Femur (tissue), 1 donor: ENCODE data around the gene RBBP8NL.

Experiments used
- DNase-seq: peaks from one replicate; pipeline ENCODE4 v3.0.0-alpha.2; 2017

RBBP8NL gene

DNA sequence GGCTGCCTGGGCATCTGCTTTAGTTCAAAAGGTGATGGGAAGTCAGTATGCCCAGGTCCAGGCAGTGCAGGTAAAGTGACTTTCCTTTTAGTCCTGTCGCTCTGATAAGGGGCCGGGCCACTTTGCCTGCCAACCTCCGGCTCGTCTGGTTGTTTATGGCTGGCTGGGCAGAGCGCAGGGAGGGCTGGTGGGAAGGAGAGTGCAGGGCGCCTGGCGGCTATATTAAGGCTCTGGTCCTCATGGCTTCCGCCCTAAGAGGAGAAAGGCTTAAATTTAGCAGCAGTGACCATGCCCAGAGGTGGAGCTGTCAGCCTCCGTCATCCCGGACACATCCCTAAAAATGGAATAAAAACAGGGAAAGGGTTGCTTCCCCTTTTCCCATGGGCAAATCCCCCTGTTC lies 33.8 kb upstream of the RBBP8NL start:
- no peak for DNase-seq

GRCh38 chr20:62460678-62461077 lies 33.3 kb upstream of the RBBP8NL start:
- no peak for DNase-seq

DNA sequence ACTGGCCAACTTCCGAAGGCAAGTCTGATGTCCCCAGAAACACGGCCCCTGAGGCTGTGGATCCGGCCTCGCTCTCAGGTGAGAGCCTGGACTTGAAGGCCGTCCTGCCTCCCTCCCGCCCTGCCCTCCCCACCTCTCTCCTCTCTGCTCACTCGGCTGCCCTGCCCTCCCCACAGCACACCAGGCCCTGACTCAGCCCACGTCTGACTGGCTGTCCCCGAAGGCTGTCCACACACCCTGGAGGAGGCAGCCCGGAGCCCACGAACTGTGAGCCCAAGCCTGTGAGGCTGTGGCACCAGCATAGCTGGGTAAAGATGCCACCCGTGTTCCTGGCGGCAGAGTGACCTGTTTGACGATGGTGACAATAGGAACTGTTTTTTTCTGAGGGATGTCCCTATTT lies 32.1 kb upstream of the RBBP8NL start:
- no peak for DNase-seq

- no peak for DNase-seq
Measured at GRCh38 chr20:62458275-62459251, 31.2 kb upstream of the RBBP8NL start.

- DNase-seq = no peak
Measured at GRCh38 chr20:62457831-62458230, 30.5 kb upstream of the RBBP8NL start.

- no peak for DNase-seq
Measured at GRCh38 chr20:62457098-62457497, 29.8 kb upstream of the RBBP8NL start.

DNA sequence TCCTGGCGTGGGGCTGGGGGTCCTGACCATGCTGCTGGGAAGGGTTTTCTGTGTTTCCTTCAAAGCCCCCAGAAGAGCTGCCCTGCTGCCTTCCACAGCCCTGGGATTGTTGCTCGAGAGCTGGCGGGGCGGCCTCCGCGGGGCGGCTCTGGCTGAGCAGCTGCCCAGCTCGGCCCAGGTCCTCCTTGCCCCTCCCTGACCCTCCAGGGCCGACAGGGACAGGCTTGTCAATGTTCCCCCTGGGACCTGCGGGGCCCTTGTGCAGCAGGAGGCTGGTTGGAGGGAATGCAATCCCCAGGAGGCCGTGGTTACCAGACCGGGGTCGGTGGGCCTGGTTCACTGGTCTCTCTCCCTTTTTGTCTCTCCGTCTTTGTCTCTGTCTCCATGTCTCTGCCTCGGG lies 28.6 kb upstream of the RBBP8NL start:
- DNase-seq = no peak

DNA sequence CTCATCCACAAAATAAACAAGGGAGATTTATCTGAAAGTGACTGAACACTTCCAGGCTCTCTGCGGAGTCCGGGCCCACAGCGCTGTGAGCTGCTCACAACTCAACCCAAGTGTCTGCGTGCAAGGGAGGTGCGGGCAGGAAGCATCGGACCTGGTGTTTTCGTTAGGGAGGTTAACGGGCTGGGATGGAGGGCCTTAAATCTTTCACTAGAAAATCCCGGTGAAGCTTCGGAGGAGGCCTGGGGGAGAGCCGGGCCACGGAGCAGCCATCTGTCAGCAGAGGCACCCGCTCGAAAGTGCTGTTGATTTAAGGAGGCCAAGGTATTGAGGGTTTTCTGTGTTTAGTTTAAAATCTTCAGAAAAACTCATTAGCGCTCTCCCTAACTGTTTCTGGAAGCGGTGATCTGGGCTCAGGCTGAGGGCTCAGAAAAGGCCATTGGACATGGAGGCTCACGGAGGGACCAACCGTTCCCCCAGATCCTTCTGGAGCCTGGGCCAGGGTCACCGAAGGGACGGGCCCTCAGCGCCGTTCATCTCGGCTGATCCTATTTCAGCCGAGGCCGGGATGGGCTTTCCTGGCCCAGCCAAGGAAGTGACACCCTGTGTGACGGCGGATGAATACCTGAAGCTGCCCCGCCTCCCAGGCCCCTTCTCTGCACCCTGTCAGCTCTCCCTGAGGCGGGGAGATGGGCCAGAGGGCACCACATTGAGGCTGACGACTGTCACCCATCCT lies 27.7 kb upstream of the RBBP8NL start:
- DNase-seq = no peak

DNA sequence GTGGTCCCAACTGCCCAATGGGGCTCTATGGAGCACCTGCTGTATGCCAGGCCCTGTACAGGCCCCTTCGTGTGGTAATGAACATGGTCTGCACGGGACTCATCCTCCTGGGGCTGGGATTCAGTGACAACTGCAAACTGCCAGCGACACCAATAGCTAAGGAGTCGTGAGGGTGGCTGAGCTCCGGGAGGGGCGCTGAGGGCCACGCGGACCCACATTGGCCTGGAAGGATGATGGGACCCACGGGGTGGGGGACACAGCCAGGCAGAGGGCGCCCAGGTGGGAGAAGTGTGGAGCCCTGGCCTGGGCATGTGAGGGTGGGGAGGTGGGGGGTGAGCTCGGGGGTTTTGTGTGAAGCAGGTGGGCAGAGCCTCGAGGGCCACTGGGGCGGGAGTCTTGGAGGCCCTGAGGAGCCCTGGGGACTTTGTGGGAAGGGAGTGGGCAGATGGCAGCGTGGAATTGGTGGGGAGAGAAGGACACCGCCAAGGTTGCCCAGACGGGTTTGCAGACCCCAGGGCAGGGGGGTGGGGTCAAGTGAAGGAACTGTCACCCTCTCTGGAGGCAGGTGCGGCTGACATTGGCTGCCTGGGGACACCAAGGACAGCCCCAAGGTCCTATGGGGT lies 26.0 kb upstream of the RBBP8NL start:
- DNase-seq = no peak

GRCh38 chr20:62452475-62453095 lies 25.2 kb upstream of the RBBP8NL start:
- DNase-seq = no peak

GRCh38 chr20:62451970-62452369 lies 24.6 kb upstream of the RBBP8NL start:
- DNase-seq = no peak

DNA sequence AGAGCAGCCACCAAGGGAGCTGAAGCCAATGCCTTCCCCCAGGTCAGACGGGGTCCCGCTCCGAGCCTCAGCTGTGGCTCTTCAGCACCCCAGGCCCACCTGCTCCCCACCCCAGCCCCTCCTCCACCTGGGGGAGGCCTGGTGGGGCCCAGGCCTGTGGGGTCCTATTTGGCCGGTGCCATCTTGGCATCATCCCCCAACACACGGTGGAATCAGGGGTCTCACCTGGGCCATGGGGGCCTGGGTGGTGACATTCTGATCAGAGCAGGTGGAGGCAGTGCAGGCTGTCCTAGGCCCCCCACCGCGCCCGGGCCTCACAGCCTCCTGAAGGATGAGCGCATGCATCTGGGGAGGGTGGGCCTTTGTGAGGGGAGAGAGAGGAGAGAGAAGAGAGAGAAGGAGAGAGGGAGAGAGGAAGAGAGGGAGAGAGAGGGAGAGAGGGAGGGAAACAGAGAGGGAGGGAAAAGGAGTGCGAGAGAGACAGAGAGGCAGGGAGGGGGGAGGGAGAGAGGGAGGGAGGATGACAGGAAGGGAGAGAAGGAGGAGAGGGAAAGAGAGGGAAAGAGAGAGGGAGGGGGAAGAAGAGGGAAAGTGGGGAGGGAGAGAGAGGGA lies 23.9 kb upstream of the RBBP8NL start:
- DNase-seq = no peak

- DNase-seq = no peak
Measured at GRCh38 chr20:62449951-62450691, 22.8 kb upstream of the RBBP8NL start.

GRCh38 chr20:62448788-62449187 lies 21.4 kb upstream of the RBBP8NL start:
- DNase-seq = no peak

- no peak for DNase-seq
Measured at GRCh38 chr20:62448038-62448437, 20.7 kb upstream of the RBBP8NL start.

GRCh38 chr20:62446888-62447869 lies 19.8 kb upstream of the RBBP8NL start:
- DNase-seq = no peak

DNA sequence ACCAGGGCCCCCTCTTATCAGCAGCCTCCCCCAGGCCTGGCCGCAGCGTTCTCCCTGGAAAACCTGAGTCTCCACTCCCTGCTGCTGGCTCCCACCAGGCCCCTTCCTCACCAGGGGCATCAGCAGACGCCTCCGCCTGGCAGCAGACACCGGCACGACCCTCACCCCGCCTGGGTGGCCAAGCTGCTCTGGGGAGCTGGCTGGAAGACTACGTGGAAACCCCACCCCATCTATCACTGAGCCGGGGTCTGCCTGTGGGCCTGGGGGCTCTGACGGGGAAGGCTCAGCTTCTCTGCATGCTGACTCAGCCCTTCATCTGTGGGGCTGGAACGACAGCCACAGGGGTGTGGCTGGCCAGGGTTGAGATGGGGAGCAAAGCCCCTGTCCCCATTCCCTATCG lies 19.1 kb upstream of the RBBP8NL start:
- no peak for DNase-seq

- no peak for DNase-seq
Measured at GRCh38 chr20:62445553-62446340, 18.4 kb upstream of the RBBP8NL start.

DNA sequence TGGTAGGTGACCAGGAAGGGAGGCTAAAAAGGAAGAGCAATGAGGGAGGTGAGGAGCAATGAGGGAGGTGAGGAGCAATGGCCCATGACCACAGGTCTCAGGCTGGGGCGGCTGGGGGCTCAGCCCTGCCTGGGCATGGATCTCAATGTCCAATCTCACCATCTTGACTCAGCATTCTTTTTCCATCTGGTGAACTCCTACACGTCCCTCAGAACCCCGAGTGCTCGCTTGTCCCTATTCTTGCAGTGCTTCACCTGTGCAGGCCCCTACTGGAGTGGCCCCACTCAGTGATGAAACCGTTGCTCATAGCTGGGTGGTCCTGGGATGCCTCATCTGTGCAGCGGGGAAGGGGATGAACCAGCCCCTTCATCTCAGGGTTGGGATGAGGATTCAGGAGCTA lies 16.9 kb upstream of the RBBP8NL start:
- no peak for DNase-seq
